Kidney capillary endothelial cell (primary cell): ENCODE results near the gene SRSF3.
"Not testable (repeated sequence)": the region's sequence is repeated elsewhere in the genome, so short reads cannot be mapped to it uniquely, and the experiment has no call there.

Experiments used
- DNase-seq: peaks from one replicate; pipeline ENCODE4 v3.0.0-alpha.2; 2018; ENCODE audit warnings: low spot score

The SRSF3 gene

DNA sequence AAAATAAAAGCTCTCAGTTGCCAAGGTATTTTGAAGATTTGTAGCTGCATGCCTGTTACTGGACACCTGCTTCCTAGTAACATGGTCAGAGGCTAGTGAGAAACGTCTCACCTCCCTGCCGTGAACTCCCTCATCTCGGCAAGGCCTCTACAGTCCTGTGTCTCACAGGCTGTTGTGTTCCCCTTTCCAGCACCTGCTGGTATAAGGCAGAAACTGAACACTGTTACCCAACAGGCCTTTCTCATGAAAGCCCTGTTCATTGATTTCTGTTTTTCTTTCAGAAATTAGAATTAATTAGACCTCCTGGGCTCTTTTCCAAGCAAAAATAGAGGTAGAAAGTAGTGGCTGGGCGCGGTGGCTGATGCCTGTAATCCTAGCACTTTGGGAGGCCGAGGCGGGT, 17.6 kb upstream of the SRSF3 start:
- DNase-seq = no peak

DNA sequence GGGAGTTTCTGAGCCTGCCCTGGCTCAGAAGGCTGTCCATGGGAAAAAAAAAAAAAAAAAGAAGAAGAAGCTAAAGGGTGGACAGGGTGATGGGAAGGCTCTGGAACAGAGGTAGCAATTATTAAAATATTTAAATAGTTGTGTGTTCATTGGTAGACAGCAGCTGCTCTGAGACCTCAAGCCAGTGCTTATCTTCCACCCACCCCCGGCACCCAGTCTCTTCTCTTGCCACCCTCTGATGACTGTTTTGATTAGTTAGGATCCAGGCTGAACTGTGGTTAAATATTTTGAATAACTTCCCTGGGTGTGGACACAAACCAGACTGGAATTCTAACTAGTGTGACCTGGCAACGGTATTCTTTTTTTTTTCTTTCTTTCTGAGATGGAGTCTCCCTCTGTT, 16.9 kb upstream of the SRSF3 start:
- DNase-seq = no peak

DNA sequence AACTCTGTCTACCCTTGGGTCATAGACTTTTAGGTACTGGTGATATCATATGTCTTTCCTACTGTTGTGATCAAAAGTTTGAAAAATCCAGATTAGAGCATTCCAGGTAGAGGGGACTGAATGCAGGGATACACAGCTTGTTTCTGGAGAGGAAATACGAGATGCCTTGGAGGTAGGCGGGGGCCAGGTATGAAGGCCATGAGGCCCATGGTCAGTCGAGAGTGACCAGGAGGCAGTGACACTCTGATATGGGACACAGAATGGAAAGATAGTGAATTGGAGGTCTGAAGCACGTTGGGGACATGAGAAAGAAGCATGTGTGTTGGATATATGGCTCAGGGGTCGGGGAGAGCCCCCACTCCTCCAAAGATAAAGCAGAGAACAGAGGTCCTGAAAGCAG, 16.1 kb upstream of the SRSF3 start:
- DNase-seq = no peak

DNA sequence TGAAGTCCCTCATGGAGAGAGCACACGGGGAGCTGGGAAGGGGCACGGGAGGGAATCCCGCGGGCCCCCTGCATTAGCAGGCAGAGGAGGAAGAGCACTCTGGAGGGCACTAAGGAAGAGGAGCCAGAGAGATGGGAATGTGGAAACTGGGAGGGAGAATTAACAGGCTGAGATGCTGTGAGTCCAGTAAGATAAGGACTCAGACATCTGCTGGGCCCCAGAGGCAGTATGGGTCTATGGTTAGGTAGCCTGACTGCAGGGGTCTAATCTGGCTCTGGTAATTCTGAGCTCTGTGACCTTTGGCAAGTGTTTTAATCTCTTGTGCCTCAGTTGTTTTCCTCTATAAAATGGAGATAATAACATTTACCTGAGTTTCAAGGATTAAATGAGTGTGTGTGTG, 15.7 kb upstream of the SRSF3 start:
- no peak for DNase-seq

DNA sequence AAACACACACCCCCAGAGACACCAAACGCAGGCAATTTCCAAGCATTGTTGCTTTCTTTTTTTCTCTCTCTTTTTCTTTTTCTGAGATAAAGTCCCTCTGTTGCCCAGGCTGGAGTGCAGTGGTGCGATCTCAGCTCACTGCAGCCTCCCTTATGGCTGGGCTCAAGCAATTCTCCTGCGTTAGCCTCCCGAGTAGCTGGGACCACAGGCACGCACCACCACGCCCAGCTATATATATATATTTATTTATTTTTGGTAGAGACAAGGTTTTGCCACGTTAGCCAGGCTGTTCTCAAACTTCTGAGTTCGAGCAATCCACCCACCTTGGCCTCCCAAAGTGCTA, 14.0 kb upstream of the SRSF3 start:
- DNase-seq = no peak

DNA sequence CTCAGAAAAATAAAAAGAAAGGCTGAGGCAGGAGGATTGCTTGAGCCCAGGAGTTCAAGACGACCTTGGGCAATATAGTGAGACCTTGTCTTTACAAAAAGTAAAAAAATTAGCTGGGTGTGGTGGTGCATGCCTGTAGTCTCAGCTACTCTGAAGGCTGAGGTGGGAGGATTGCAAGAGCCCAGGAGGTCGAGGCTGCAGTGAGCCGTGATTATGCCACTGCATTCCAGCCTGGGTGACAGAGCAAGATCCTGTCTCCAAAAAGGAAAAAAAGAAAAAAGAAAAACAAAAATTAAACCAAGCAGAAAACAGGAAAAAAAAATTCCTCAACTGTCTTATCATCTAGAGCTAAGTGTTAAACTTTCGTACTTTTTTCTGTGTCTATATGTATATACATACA, 12.4 kb upstream of the SRSF3 start:
- DNase-seq = no peak

DNA sequence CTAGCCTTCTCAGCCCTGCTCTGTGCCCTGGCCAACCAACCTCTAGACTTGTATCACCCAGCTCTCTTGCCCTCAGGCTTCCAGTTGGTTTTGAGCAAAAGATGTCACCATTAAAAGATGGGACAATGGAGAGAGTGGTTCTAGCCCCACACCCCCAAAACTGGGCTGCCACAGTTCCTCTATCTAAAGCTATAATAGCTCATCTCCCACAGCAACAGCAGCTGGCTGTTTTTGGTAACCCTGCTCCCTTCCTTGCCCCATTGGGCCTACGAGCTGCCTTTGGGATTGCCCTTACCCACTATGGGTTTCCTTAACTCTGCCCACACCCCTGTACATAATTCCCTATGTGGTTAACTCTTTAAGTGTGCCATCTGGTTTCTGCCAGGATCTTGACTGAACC, 7.6 kb upstream of the SRSF3 start:
- DNase-seq = no peak

DNA sequence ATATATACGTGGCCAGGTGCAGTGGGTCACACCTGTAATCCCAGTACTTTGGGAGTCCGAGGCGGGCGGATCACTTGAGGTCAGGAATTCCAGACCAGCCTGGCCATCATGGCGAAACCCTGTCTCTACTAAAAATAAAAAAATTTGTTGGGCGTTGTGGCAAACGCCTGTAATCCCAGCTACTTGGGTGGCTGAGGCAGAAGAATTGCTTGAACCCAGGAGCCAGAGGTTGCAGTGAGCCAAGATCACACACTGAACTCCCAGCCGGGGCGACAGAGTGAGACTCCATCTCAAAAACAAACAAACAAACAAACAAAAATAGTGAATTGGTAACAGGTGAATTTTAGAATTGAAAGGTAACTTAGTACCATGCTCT, 5.1 kb upstream of the SRSF3 start:
- not testable (repeated sequence) for DNase-seq

DNA sequence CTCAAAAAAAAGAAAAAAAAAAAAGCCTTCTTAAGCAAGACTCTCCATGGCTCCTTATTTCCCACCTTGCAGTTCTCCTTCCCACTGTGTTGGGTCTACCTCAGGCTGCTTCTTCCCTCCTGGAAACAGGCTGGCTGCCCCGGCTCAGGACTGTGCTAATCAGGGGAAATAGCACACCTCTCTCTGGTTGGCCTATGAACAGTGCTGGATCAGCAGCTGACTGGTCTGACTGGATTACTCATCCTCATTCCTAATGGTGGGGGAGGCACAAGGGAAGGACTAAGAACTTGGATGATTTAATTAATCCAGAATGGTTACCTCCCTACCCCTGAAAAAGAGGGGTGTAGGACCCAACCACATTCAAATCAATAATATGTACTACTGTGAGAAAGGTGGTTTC, 3.9 kb upstream of the SRSF3 start:
- DNase-seq = no peak

DNA sequence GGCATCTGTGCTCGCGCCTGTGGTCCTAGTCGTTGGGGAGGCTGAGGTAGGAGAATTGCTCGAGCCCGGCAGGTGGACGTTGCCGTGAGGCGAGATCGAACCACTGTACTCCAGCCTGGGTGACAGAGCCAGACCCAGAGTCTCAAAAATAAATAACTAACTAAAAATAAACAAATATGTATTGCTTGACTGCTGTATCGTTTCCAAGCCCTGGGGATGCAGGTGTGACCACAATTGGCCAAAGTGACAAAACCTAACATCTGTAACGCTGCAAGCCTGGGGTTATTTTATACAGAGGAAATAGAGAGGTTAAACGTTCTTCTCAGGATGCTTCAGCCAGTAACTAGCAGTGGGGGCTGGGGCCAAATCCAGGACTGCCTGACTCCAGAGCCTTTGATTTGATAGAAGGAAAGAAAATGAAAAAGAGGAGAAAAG, 1.9 kb upstream of the SRSF3 start:
- no peak for DNase-seq

DNA sequence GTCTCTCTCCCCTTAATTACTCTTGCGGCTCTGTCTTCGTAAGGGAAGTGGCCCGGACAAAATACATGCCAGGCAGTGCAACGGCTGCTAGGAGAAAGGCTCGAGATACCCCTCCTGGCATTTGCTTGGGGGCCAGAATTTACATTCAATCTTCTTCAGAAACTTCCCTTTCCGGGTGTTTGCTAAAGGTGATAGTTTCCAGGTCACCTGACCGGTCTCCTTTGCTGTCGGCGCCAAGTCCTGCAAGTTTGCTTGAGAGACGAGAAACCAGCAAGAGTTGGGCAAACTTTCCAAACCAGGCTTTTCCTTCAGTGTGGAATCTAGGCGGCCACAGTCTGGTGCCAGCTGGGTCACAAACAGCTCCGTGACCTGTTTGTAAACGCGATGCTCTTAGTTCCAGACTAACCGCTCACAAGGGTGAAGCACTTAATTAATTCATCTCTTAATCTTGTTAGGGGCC, 563 bp upstream of the SRSF3 start:
- no peak for DNase-seq

DNA sequence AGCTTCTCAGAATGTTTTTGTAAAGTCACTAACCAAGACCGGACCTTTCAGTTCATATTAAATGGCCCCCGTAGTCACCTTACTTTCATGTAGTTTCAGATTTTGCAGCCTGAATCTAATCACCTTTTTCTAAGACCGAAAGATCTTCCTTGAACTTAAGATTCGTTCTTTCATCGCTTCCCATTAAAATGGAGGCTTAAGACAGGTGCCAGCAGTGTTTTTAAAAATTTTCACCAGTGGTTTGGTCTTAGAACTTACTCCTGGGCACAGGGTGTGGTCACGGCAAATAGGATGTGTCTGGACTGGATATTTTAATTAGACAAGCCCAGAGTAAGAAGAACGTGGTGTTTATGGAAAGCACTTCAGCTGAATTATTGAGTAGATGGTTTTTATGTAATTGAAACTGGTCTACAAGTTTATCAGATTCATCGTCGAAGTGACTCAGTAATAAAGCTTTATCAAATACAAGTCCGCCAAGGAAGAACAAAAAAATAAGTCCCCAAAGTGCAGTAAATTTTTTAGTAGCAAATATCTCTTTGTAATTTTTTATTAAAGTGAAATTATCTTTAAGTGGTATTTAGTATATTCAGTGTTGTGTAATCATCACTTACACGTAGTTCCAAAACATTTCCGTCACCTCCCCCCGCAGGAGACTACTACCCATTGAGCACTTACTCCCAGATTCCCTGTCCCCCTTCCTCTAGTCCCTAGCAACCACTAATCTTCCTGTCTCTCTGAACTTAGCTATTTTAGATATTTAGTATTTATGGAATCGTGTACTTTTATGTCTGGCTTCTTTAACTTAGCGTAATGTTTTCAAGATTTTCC, 868 bp downstream of the SRSF3 start:
- DNase-seq = no peak

DNA sequence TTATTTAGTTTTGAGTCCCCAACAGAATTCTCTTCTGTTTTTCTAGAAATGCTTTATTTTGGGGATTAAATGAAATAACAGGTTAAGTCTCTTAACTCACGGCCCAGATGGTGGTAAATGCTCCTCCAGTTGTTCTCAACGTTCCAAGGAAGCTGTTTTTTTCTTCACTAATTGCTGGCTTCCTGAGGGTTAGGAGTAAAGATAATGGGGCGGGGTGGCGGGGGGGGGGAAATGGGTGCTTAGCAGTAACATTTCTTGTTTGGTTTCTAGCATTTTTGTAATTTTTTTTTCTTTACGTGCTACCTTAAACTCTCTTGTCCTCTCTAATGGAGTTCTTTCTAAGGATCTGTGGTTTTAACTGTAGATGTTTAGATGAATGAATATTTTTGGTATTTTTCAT, 2.2 kb downstream of the SRSF3 start:
- DNase-seq = no peak

DNA sequence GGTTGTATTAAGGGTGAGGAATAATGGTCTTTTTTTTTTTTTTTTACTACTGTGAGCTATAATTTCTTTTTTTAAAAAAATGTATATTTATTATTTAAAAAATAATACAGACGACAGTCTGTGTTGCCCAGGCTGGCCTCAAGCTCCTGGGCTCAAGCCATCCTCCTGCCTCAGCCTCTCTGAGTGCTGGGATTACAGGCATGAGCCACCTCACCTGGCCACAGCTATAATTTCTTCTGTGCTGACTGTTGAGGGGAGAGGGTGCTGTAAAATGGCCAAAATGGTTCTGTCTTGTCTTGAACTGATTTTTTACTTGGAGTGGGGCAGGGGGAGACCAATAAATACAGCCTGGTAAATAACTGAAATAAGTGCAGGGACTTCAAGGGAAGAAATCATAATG, 3.6 kb downstream of the SRSF3 start:
- no peak for DNase-seq

DNA sequence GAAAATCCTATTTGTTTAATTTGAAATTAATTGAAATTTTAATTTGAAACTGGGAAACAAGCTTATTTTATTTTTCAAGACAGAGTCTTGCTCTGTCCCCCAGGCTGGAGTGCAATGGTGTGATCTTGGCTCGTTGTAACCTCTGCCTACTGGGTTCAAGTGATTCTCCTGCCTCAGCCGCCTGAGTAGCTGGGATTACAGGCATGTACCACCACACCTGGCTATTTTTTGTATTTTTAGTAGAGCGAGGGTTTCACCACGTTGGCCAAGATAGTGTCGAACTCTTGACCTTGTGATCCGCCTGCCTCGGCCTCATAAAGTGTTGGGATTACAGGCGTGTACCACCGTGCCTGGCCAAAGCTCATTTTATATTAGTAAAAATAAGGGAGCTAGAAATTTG, 4.2 kb downstream of the SRSF3 start:
- DNase-seq = no peak

DNA sequence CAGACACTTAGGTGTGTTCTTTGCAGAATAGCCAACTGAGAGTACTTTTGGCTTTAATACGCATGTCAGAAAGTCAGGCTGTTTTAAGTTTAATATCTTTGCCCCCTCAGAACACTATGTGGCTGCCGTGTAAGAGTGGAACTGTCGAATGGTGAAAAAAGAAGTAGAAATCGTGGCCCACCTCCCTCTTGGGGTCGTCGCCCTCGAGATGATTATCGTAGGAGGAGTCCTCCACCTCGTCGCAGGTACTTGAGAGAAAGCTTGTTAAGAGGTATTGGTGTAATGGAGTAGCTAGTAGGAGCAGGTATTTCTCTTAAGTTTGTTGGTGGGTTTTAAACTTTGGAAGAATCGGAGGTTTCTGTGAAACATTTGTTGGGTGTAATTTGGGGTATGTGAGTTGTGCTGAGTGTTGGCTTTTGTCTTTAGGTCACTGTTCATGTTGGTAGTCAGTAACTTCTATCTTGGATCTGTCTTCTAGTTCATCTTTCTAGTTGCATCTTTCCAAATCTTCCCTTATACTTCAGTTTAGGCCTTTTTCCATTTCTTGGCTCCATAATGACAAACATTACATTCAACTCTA, 4.7 kb downstream of the SRSF3 start:
- no peak for DNase-seq

DNA sequence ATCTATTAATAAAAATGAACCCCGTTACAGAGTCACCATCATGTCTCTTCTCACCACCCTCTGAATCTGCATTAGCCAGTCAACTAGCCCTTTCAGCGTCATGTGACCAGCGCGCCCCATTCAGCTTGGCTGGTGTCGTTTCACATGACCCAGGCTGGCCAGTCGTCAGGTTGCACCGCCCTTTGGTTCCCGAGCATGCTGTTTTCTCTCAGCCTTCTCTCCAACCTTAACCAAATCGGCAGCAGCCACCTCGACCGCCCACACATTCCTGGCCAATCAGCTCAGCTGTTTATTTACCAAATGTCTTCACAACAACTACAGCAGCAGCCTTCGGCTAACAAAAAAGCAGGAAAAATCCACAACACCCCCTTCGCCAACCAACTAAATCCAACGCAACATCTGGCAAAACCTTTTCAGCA, 5.6 kb downstream of the SRSF3 start:
- DNase-seq = no peak

DNA sequence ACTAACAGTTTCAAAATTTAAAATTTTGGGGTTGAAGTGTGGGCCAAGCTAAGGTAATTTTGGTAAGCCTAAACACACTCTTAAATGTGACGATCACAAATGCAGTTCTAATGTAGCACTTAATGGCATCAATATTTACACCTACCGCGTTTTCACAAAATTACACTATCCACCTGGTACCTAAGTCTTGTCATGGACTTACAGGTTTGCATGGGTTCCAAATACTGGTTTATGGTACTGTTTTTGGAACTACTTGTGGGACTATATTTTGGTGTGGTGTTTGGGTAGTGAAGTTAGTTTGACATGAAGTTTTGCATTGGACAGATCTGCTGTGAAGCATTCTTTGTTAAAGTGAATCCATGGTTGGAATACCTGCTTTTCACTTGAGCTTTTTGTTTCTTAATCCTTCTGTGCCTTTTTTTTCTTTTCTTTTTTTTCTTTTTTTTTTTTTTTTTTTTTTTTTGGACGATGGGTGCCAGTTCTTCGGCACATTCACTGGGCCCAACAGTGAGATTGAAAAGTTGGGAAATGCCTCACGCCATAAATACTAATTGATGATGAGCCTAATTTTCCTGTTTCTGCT, 6.5 kb downstream of the SRSF3 start:
- no peak for DNase-seq

DNA sequence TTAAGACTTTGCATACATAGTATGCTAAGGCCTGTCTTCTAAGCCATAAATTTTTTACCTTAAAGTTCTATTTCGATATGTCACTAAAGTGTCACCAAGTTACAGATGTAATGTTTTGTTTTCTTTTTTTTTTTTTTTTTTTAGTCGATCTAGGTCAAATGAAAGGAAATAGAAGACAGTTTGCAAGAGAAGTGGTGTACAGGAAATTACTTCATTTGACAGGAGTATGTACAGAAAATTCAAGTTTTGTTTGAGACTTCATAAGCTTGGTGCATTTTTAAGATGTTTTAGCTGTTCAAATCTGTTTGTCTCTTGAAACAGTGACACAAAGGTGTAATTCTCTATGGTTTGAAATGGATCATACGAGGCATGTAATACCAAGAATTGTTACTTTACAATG, 7.7 kb downstream of the SRSF3 start:
- DNase-seq = not testable (repeated sequence)

DNA sequence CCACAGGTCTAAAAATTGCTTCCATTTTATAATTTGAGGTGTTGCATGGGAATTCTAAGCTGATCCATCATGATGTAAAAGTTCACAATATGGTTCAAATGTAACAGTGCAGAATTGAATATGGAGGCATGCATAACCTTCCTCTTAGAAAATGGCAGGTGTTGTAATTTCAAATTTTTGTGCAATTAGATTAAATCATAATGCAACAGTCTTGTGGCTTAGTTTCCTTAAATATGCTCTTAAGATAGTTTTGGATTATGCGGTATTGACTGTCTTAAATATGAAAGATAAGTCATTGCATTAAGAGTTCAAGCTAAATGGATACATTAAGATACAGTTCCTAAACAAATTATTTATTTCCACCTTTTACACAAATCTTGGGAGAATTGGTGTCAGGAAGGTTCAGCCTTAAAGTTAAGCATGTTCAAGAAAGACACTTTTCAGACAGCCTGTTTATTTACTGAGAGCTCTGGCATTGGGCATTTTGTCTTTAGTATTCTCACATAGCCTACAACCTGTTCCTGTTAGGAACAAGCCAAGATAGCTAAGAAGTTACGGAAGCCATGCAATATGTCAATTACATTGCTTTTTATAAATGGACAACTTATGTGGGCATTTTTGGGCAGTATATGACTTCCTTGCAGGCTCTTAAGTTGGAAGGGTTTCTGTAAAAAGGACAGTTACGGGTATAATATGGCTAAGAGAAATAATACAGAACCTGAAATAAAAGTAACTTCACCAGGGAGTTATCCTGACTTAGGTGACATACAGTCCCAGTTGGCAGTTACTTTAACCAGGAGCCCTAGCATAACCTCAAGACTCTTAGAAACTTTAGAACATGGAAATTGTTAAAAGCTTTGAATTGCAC, 9.3 kb downstream of the SRSF3 start:
- DNase-seq = no peak

DNA sequence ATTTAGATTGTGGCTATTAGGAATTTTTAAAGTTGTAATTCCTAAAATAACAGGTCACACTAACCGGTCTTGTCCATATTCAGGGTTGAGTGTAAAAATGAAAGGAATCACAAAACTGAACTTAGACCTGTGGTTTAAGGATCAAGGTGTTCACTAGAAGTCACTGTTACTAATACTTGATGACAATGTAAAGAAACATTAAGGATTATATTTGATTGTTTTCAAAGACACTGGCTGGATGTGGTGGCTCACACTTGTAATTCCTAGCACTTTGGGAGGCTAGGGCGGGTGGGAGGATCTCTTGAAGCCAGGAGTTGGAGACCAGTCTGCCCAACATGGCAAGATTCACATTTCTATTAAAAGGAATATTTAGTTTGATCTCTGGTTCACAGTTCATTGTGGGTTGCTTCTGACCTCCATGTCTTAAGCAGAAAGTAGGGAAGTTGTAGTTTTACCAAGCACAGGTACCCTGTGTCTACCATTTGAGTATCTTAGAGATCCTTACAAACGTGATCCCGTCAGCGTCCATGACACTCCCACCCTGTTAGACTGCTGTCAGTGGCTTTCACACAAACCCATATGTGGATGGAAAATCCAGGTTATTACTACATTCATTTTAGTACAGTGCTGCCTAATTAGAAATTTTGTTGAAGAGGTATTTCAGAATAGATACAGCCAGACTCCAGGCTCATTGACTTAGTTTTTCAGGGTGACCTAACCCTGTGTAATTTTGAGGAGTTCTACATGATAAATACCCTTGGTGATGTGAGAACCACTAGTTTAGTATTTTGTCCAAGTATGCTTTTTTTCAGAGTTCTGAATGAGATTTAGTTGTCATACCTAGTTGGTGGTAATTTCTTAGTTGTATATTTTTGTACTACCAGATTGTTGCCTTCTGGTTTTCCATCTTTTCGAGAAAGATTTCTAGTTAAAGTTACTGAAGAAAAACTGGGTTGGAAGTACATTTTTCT, 10.2 kb downstream of the SRSF3 start:
- no peak for DNase-seq

DNA sequence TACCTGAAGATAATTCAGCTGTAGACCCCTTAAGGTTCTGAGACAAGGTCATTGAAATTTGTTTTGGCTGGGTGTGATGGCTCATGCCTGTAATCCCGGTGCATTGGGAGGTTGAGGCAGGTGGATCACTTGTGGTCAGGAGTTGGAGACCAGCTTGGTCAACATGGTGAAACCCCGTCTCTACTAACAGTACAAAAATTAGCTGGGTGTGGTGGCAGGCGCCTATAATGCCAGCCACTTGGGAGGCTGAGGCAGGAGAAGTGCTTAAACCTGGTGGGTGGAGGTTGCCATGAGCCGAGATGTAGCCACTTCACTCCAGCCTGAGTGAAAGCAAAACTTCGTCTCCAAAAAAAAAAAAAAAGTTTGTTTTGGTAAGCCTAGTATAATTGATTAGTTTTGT, 11.0 kb downstream of the SRSF3 start:
- DNase-seq = no peak
